ENCODE data around the gene FOXD2.
"Not testable (repeated sequence)": the region's sequence is repeated elsewhere in the genome, so short reads cannot be mapped to it uniquely, and the experiment has no call there.

Gene FOXD2

GRCh38 chr1:47439017-47439818, 1.4 kb downstream of the FOXD2 start:
- no peak for DNase-seq (ENCODE audit: low read depth in 4 of 4, low spot score in 1 of 4)

- no peak for DNase-seq (ENCODE audit: low read depth in 4 of 4, low spot score in 1 of 4)
Measured at GRCh38 chr1:47439819-47440598, 2.2 kb downstream of the FOXD2 start.

GRCh38 chr1:47440599-47441081, 2.8 kb downstream of the FOXD2 start:
- no peak for DNase-seq (ENCODE audit: low read depth in 4 of 4, low spot score in 1 of 4)

- no peak for DNase-seq (ENCODE audit: low read depth in 4 of 4, low spot score in 1 of 4)
Measured at GRCh38 chr1:47441450-47442106, 3.7 kb downstream of the FOXD2 start.

GRCh38 chr1:47442202-47442601, 4.4 kb downstream of the FOXD2 start:
- DNase-seq (ENCODE audit: low read depth in 4 of 4, low spot score in 1 of 4), result no peak

- no peak for DNase-seq (ENCODE audit: low read depth in 4 of 4, low spot score in 1 of 4)
Measured at GRCh38 chr1:47442842-47443529, 5.1 kb downstream of the FOXD2 start.

GRCh38 chr1:47443530-47444296, 5.9 kb downstream of the FOXD2 start:
- no peak for DNase-seq (ENCODE audit: low read depth in 4 of 4, low spot score in 1 of 4)

- DNase-seq (ENCODE audit: low read depth in 4 of 4, low spot score in 1 of 4), result no peak
Measured at GRCh38 chr1:47444297-47444561, 6.4 kb downstream of the FOXD2 start.

GRCh38 chr1:47444562-47445465, 7.0 kb downstream of the FOXD2 start:
- DNase-seq (ENCODE audit: low read depth in 4 of 4, low spot score in 1 of 4), result no peak

- no peak for DNase-seq (ENCODE audit: low read depth in 4 of 4, low spot score in 1 of 4)
Measured at GRCh38 chr1:47445823-47446550, 8.1 kb downstream of the FOXD2 start.

- DNase-seq (ENCODE audit: low read depth in 4 of 4, low spot score in 1 of 4), result no peak
Measured at GRCh38 chr1:47448462-47449222, 10.8 kb downstream of the FOXD2 start.

- DNase-seq (ENCODE audit: low read depth in 4 of 4, low spot score in 1 of 4), result no peak
Measured at GRCh38 chr1:47449822-47450552, 12.1 kb downstream of the FOXD2 start.

- DNase-seq (ENCODE audit: low read depth in 4 of 4, low spot score in 1 of 4), result no peak
Measured at GRCh38 chr1:47450606-47451005, 12.8 kb downstream of the FOXD2 start.

- no peak for DNase-seq (ENCODE audit: low read depth in 4 of 4, low spot score in 1 of 4)
Measured at GRCh38 chr1:47452426-47452825, 14.6 kb downstream of the FOXD2 start.

GRCh38 chr1:47453910-47454309, 16.1 kb downstream of the FOXD2 start:
- DNase-seq (ENCODE audit: low read depth in 4 of 4, low spot score in 1 of 4), result not testable (repeated sequence)

- no peak for DNase-seq (ENCODE audit: low read depth in 4 of 4, low spot score in 1 of 4)
Measured at GRCh38 chr1:47456250-47456649, 18.4 kb downstream of the FOXD2 start.

- DNase-seq (ENCODE audit: low read depth in 4 of 4, low spot score in 1 of 4), result not testable (repeated sequence)
Measured at GRCh38 chr1:47457547-47457946, 19.7 kb downstream of the FOXD2 start.

Data from stimulated activated CD4-positive, alpha-beta T cell treated with anti-CD3 and anti-CD28 coated beads, Interleukin-1b, Interleukin-23, amount 100 ng/mL, for 24 hours (primary cell).